ENCODE measurements around the gene ENPP1.

Gene ENPP1

GRCh38 chr6:131828951-131829350, 21.1 kb downstream of the ENPP1 start:
- Histone ChIP-seq H3K9me2 (replicated peaks; ENCODE audit: control insufficient read depth, low read length) (no peaks in the 10 kb centered on the region), H3K79me2 (ENCODE audit: control insufficient read depth, low read length) (no peaks in the 10 kb centered on the region), H4K20me1 (ENCODE audit: control insufficient read depth, insufficient read depth, low read depth, low read length) (no peaks in the 10 kb centered on the region), H3K9me3 (ENCODE audit: control insufficient read depth, insufficient read depth, low read length) (no peaks in the 10 kb centered on the region), H3K4me2 (ENCODE audit: low read length) (no peak overlapping the region), H3K4me3 (ENCODE audit: low read length) (no peak overlapping the region), H3K36me3 (ENCODE audit: control insufficient read depth, low read length) (no peaks in the 10 kb centered on the region), H3F3A (ENCODE audit: control insufficient read depth, insufficient read depth) (no peaks in the 10 kb centered on the region), H3K27me3 (ENCODE audit: control insufficient read depth, low read length) (no peaks in the 10 kb centered on the region), H3K27ac (ENCODE audit: low read depth, low read length) (no peak overlapping the region), H3K4me1 (ENCODE audit: control insufficient read depth, low read length) (no peaks in the 10 kb centered on the region)
- TF ChIP-seq, protein P1, sequence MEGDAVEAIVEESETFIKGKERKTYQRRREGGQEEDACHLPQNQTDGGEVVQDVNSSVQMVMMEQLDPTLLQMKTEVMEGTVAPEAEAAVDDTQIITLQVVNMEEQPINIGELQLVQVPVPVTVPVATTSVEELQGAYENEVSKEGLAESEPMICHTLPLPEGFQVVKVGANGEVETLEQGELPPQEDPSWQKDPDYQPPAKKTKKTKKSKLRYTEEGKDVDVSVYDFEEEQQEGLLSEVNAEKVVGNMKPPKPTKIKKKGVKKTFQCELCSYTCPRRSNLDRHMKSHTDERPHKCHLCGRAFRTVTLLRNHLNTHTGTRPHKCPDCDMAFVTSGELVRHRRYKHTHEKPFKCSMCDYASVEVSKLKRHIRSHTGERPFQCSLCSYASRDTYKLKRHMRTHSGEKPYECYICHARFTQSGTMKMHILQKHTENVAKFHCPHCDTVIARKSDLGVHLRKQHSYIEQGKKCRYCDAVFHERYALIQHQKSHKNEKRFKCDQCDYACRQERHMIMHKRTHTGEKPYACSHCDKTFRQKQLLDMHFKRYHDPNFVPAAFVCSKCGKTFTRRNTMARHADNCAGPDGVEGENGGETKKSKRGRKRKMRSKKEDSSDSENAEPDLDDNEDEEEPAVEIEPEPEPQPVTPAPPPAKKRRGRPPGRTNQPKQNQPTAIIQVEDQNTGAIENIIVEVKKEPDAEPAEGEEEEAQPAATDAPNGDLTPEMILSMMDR (IDR thresholded peaks at IDR 0.05; ENCODE audit: low read depth, low read length, poor library complexity, severe bottlenecking) = no peak
- no peak for TF ChIP-seq EZH2phosphoT487 (IDR thresholded peaks at IDR 0.05; ENCODE audit: borderline replicate concordance, low read length)

DNA sequence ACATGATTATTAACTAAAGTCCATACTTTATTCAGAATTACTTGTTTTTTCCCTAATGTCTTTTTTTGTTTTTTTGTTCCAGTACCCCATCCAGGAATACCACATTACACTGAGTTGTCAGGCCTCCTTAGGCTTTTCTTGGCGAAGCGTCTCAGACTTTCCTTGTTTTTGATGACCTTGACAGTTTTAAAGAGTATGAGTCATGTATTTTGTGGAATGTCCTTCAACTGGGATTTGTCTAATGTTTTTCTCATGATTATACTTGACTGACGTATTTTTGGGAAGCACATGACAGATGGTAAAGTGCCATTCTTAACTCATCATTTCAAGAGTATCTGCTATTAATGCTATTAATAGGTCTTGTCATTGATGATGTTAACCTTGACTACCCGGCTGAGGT, 23.6 kb downstream of the ENPP1 start:
- TF ChIP-seq EZH2phosphoT487 (IDR thresholded peaks at IDR 0.05; ENCODE audit: borderline replicate concordance, low read length) = no peak
- TF ChIP-seq, protein P1 (IDR thresholded peaks at IDR 0.05; ENCODE audit: low read depth, low read length, poor library complexity, severe bottlenecking) = no peak
- no peaks in the 10 kb centered on the region for H3F3A ChIP-seq (ENCODE audit: control insufficient read depth, insufficient read depth)
- H4K20me1 ChIP-seq (ENCODE audit: control insufficient read depth, insufficient read depth, low read depth, low read length) = no peaks in the 10 kb centered on the region
- H3K4me2 ChIP-seq (ENCODE audit: low read length) = no peak overlapping the region
- H3K4me3 ChIP-seq (ENCODE audit: low read length) = no peak overlapping the region
- no peaks in the 10 kb centered on the region for H3K9me3 ChIP-seq (ENCODE audit: control insufficient read depth, insufficient read depth, low read length)
- H3K9me2 ChIP-seq (replicated peaks; ENCODE audit: control insufficient read depth, low read length) = no peaks in the 10 kb centered on the region
- no peaks in the 10 kb centered on the region for H3K27me3 ChIP-seq (ENCODE audit: control insufficient read depth, low read length)
- no peaks in the 10 kb centered on the region for H3K4me1 ChIP-seq (ENCODE audit: control insufficient read depth, low read length)
- H3K79me2 ChIP-seq (ENCODE audit: control insufficient read depth, low read length) = no peaks in the 10 kb centered on the region
- no peaks in the 10 kb centered on the region for H3K36me3 ChIP-seq (ENCODE audit: control insufficient read depth, low read length)
- no peak overlapping the region for H3K27ac ChIP-seq (ENCODE audit: low read depth, low read length)

DNA sequence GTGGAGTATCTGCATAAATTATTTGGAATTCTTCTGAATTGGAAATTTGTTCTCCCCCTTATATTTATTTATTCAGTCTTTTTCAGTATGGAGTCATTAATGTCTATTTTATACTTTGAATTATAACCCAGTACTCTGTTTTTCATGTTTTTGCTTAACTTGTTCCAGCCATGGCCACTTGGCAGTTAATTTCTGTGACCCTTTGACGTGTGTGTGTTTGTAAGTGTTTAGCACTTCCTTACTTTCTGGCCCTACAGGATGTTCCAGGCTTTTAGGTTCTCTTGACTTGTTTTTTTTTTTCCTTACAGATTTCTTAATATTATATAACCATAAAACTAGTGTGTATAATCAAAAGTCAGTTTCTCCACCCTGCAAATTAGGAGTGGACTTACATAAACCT, 24.1 kb downstream of the ENPP1 start:
- H3K4me3 ChIP-seq (ENCODE audit: low read length) = no peak overlapping the region
- no peak overlapping the region for H3K27ac ChIP-seq (ENCODE audit: low read depth, low read length)
- no peaks in the 10 kb centered on the region for H3K79me2 ChIP-seq (ENCODE audit: control insufficient read depth, low read length)
- TF ChIP-seq EZH2phosphoT487 (IDR thresholded peaks at IDR 0.05; ENCODE audit: borderline replicate concordance, low read length) = no peak
- TF ChIP-seq, protein P1 (IDR thresholded peaks at IDR 0.05; ENCODE audit: low read depth, low read length, poor library complexity, severe bottlenecking) = no peak
- no peaks in the 10 kb centered on the region for H3K9me3 ChIP-seq (ENCODE audit: control insufficient read depth, insufficient read depth, low read length)
- H3K4me1 ChIP-seq (ENCODE audit: control insufficient read depth, low read length) = no peaks in the 10 kb centered on the region
- no peaks in the 10 kb centered on the region for H3K9me2 ChIP-seq (replicated peaks; ENCODE audit: control insufficient read depth, low read length)
- no peak overlapping the region for H3K4me2 ChIP-seq (ENCODE audit: low read length)
- H3F3A ChIP-seq (ENCODE audit: control insufficient read depth, insufficient read depth) = no peaks in the 10 kb centered on the region
- H4K20me1 ChIP-seq (ENCODE audit: control insufficient read depth, insufficient read depth, low read depth, low read length) = no peaks in the 10 kb centered on the region
- H3K36me3 ChIP-seq (ENCODE audit: control insufficient read depth, low read length) = no peaks in the 10 kb centered on the region
- H3K27me3 ChIP-seq (ENCODE audit: control insufficient read depth, low read length) = no peaks in the 10 kb centered on the region

DNA sequence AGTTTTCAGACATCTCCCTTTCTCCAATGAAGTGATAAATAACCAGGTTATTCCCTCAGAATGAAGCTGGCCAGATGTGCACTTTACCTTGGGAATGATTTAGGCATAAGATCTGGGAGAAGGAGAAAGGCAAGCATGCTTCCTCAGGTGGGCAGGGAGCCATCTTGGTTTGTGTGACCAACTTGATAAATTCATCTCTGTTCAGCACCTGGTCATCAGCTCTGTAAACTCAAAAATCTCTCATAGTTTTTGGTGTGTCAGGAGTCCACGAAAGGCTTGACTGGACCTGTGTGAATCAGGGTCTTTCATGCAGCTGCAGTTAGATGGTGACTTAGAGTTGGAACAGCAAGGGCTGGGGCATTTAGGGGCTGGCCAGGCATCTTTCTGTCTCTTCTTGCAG, 24.5 kb downstream of the ENPP1 start:
- Histone ChIP-seq H3K4me3 (ENCODE audit: low read length) (no peak overlapping the region), H3K4me2 (ENCODE audit: low read length) (no peak overlapping the region), H3K9me2 (replicated peaks; ENCODE audit: control insufficient read depth, low read length) (no peaks in the 10 kb centered on the region), H3K9me3 (ENCODE audit: control insufficient read depth, insufficient read depth, low read length) (no peaks in the 10 kb centered on the region), H3K27me3 (ENCODE audit: control insufficient read depth, low read length) (no peaks in the 10 kb centered on the region), H3K27ac (ENCODE audit: low read depth, low read length) (no peak overlapping the region), H3K4me1 (ENCODE audit: control insufficient read depth, low read length) (no peaks in the 10 kb centered on the region), H3K79me2 (ENCODE audit: control insufficient read depth, low read length) (no peaks in the 10 kb centered on the region), H3K36me3 (ENCODE audit: control insufficient read depth, low read length) (no peaks in the 10 kb centered on the region), H4K20me1 (ENCODE audit: control insufficient read depth, insufficient read depth, low read depth, low read length) (no peaks in the 10 kb centered on the region), H3F3A (ENCODE audit: control insufficient read depth, insufficient read depth) (no peaks in the 10 kb centered on the region)
- TF ChIP-seq, protein P1 (IDR thresholded peaks at IDR 0.05; ENCODE audit: low read depth, low read length, poor library complexity, severe bottlenecking) = no peak
- no peak for TF ChIP-seq EZH2phosphoT487 (IDR thresholded peaks at IDR 0.05; ENCODE audit: borderline replicate concordance, low read length)

All from DOHH2 (cell line).